ENCODE data around the gene GBP5.
"Not testable (repeated sequence)": the region's sequence is repeated elsewhere in the genome, so short reads cannot be mapped to it uniquely, and the experiment has no call there.

The GBP5 gene

GRCh38 chr1:89272269-89273041, at the start of gene GBP5:
Gene GBP5, minus strand, starts transcription at chr1:89272860. Its CDS starts 3,305 bp downstream, at chr1:89269555.
- not testable (repeated sequence) for FAIRE-seq

- no peak for FAIRE-seq
These were observed 49.7 kb upstream of the GBP5 start for GRCh38 chr1:89322402-89322801.

- FAIRE-seq = no peak
These were observed 39.9 kb upstream of the GBP5 start for GRCh38 chr1:89312572-89312971.

- FAIRE-seq = no peak
These were observed 39.1 kb upstream of the GBP5 start for GRCh38 chr1:89311757-89312156.

GRCh38 chr1:89310976-89311375, 38.3 kb upstream of the GBP5 start:
- FAIRE-seq = no peak

- FAIRE-seq = peak; percentile 83
These were observed 37.8 kb upstream of the GBP5 start for GRCh38 chr1:89310505-89310904.

- FAIRE-seq = no peak
These were observed 37.2 kb upstream of the GBP5 start for GRCh38 chr1:89309828-89310227.

- FAIRE-seq = no peak
These were observed 33.6 kb upstream of the GBP5 start for GRCh38 chr1:89306273-89306672.

- no peak for FAIRE-seq
These were observed 32.8 kb upstream of the GBP5 start for GRCh38 chr1:89305493-89305892.

GRCh38 chr1:89304572-89305230, 32.0 kb upstream of the GBP5 start:
- FAIRE-seq = no peak

GRCh38 chr1:89302697-89303332, 30.2 kb upstream of the GBP5 start:
- no peak for FAIRE-seq

GRCh38 chr1:89299739-89300463, 27.2 kb upstream of the GBP5 start:
- FAIRE-seq = not testable (repeated sequence)

- no peak for FAIRE-seq
These were observed 25.8 kb upstream of the GBP5 start for GRCh38 chr1:89298461-89298860.

- no peak for FAIRE-seq
These were observed 22.5 kb upstream of the GBP5 start for GRCh38 chr1:89295187-89295586.

GRCh38 chr1:89291276-89291675, 18.6 kb upstream of the GBP5 start:
- FAIRE-seq = no peak

GRCh38 chr1:89288051-89288340, 15.3 kb upstream of the GBP5 start:
- no peak for FAIRE-seq

GRCh38 chr1:89287181-89288050, 14.8 kb upstream of the GBP5 start:
- no peak for FAIRE-seq

- FAIRE-seq = no peak
These were observed 14.0 kb upstream of the GBP5 start for GRCh38 chr1:89286549-89287180.

- FAIRE-seq = no peak
These were observed 13.2 kb upstream of the GBP5 start for GRCh38 chr1:89285745-89286380.

- FAIRE-seq = not testable (repeated sequence)
These were observed 11.6 kb upstream of the GBP5 start for GRCh38 chr1:89284078-89284763.

GRCh38 chr1:89280766-89281165, 8.1 kb upstream of the GBP5 start:
- FAIRE-seq = no peak
